ENCODE results near the gene GP9.

- TF ChIP-seq, protein P1, sequence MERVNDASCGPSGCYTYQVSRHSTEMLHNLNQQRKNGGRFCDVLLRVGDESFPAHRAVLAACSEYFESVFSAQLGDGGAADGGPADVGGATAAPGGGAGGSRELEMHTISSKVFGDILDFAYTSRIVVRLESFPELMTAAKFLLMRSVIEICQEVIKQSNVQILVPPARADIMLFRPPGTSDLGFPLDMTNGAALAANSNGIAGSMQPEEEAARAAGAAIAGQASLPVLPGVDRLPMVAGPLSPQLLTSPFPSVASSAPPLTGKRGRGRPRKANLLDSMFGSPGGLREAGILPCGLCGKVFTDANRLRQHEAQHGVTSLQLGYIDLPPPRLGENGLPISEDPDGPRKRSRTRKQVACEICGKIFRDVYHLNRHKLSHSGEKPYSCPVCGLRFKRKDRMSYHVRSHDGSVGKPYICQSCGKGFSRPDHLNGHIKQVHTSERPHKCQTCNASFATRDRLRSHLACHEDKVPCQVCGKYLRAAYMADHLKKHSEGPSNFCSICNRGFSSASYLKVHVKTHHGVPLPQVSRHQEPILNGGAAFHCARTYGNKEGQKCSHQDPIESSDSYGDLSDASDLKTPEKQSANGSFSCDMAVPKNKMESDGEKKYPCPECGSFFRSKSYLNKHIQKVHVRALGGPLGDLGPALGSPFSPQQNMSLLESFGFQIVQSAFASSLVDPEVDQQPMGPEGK (CRISPR knock-in tag; IDR thresholded peaks at IDR 0.05; ENCODE audit: borderline replicate concordance): no peak
- TF ChIP-seq ZFP30 (CRISPR knock-in tag; IDR thresholded peaks at IDR 0.05) (no peak), ZFP3 (CRISPR knock-in tag; IDR thresholded peaks at IDR 0.05) (no peak), ARNTL (CRISPR knock-in tag; IDR thresholded peaks at IDR 0.05; ENCODE audit: borderline replicate concordance, low read depth) (no peak), POU6F1 (CRISPR knock-in tag; IDR thresholded peaks at IDR 0.05; ENCODE audit: borderline replicate concordance, low read depth) (no peak), TCF4 (CRISPR knock-in tag; IDR thresholded peaks at IDR 0.05; ENCODE audit: borderline replicate concordance) (no peak), CSDC2 (CRISPR knock-in tag; IDR thresholded peaks at IDR 0.05) (no peak), ZNF565 (CRISPR knock-in tag; conservative IDR thresholded peaks at IDR 0.05; ENCODE audit: low read depth) (no peak), BACH2 (CRISPR knock-in tag; IDR thresholded peaks at IDR 0.05; ENCODE audit: borderline replicate concordance) (no peak), TOX (CRISPR knock-in tag; IDR thresholded peaks at IDR 0.05; ENCODE audit: borderline replicate concordance) (no peak), ZC3H10 (CRISPR knock-in tag; IDR thresholded peaks at IDR 0.05) (no peak)
- TF ChIP-seq, protein P2, sequence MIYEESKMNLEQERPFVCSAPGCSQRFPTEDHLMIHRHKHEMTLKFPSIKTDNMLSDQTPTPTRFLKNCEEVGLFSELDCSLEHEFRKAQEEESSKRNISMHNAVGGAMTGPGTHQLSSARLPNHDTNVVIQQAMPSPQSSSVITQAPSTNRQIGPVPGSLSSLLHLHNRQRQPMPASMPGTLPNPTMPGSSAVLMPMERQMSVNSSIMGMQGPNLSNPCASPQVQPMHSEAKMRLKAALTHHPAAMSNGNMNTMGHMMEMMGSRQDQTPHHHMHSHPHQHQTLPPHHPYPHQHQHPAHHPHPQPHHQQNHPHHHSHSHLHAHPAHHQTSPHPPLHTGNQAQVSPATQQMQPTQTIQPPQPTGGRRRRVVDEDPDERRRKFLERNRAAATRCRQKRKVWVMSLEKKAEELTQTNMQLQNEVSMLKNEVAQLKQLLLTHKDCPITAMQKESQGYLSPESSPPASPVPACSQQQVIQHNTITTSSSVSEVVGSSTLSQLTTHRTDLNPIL (CRISPR knock-in tag; IDR thresholded peaks at IDR 0.05; ENCODE audit: low read depth): no peak
Measured at GRCh38 chr3:129027544-129027880, 33.1 kb upstream of the GP9 start.

Measured in SK-N-SH treated with all-trans-retinoic acid at 6 μM for 48 hours (cell line).